HG02870 (cell line): ENCODE data around the gene SLC22A2.

ENCODE experiments used
- ATAC-seq: cut with Tn5 transposase; IDR thresholded peaks from one replicate; pipeline ENCODE4 v1.9.1; 2021; ENCODE audit warnings: mild to moderate bottlenecking, moderate library complexity; ENCODE audit not compliant: unreplicated experiment

Gene SLC22A2

DNA sequence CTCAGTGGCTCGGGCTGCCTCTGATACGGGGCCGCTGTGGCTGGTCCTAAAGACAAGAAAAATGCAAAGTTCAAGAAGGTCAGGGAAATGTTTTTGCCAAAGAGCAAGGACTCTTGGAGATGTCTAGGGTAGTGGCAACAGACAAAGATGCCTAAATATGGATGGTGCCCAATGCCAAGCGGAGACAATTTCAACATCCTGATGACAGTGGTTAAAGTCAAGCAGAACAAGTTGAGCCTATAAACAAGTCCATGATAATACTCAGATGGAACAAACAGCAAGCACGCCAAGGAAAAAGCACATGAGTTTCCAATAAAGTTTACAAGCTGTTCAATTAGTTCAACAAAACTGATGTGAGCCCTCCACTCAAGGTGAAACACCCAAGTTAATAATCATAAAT is 85.9 kb downstream of the SLC22A2 start:
- ATAC-seq, result no peak

GRCh38 chr6:160170018-160170680 is 88.5 kb downstream of the SLC22A2 start:
- no peak for ATAC-seq

- ATAC-seq, result no peak
Observed at GRCh38 chr6:160167604-160168399, 90.8 kb downstream of the SLC22A2 start.
